K562 (cell line): ENCODE results near the gene KPRP. TPM values are rescaled to one million over a fixed set of nuclear protein-coding genes. Genes with fewer than 3 reads are reported as not detected.

Experiments used
- ATAC-seq: fragments of 200-7000 bp; cut with Tn5 transposase; 3 replicates; pipeline ENCODE4 v1.9.1; 2020; ENCODE audit warnings: moderate library complexity
- BruUV-seq: library from RNA; stranded (reverse); fragments of 400-500 nt; replicated peaks from 2 replicates; lab custom pipeline; 2021; lab: Mats Ljungman, UMichigan
- CTCF ChIA-PET: fragments of 300-600 bp; formaldehyde crosslinking; extraction: SDS; loops from one replicate; lab custom pipeline; 2021; ENCODE audit warnings: low intra/inter-chr PET ratio; lab: Yijun Ruan, JAX
- POLR2A ChIA-PET: fragments of 300-600, 350-650 bp; sonication (Branson Sonifier 250); formaldehyde crosslinking; extraction: SDS; loops from one replicate; lab custom pipeline; 2021; ENCODE audit warnings: antibody characterized with exemption, inconsistent platforms; lab: Yijun Ruan, JAX
- DNase-seq, 4 experiments: peaks; one replicate each; pipeline versions ENCODE4 v3.0.0 to v3.0.0-alpha.2; 2011 to 2018; ENCODE audit warnings: low spot score in 3 of 4, mixed read lengths in 3 of 4; ENCODE audit errors: extremely low read depth in 1 of 4
- FAIRE-seq: peaks from 2 replicates; lab custom pipeline; 2011; peaks lifted over from hg19 to GRCh38; lab: Jason Lieb, UNC
- H2AFZ ChIP-seq: 2 replicates; pipeline ENCODE4 v1.6.0; 2011; ENCODE audit warnings: low read depth, low read length, control low read depth, inconsistent platforms
- H3K27ac ChIP-seq: fragments of 200-600 bp; 3 replicates; pipeline ENCODE4 v1.8.0; 2011; ENCODE audit warnings: low read depth, mild to moderate bottlenecking, control low read depth, inconsistent platforms, low read length, moderate library complexity, mixed read lengths; ENCODE audit errors: extremely low read depth
- H3K27me3 ChIP-seq, 2 experiments: fragments of 300-600 bp in 1 of 2; 2 replicates in 1 of 2; 3 replicates in 1 of 2; pipeline versions ENCODE4 v1.6.0 to v1.8.0; 2011; ENCODE audit warnings: inconsistent platforms in 2 of 2, low read length in 2 of 2, mild to moderate bottlenecking in 1 of 2, mixed read lengths in 1 of 2, moderate library complexity in 1 of 2; ENCODE audit not compliant: control insufficient read depth in 2 of 2, insufficient read depth in 2 of 2
- H3K36me3 ChIP-seq: fragments of 300-600 bp; 3 replicates; pipeline ENCODE4 v1.8.0; 2011; ENCODE audit warnings: mild to moderate bottlenecking, low read length, inconsistent platforms; ENCODE audit not compliant: control insufficient read depth, insufficient read depth
- H3K4me1 ChIP-seq, 2 experiments: fragments of 200-600 bp in 1 of 2; replicated peaks in 1 of 2; 2 replicates in 1 of 2; 3 replicates in 1 of 2; pipeline versions ENCODE4 v1.5.1 to v1.8.0; 2011; ENCODE audit warnings: inconsistent platforms in 2 of 2, low read length in 2 of 2, mild to moderate bottlenecking in 1 of 2, mixed read lengths in 1 of 2, moderate library complexity in 1 of 2; ENCODE audit not compliant: control insufficient read depth in 2 of 2, insufficient read depth in 2 of 2
- H3K4me2 ChIP-seq: 2 replicates; pipeline ENCODE4 v1.6.1; 2011; ENCODE audit warnings: low read length, control low read depth, inconsistent platforms, mixed read lengths; ENCODE audit not compliant: insufficient read depth
- H3K4me3 ChIP-seq: fragments of 200-600 bp; sonication (generic), shearing (Covaris generic); 2 replicates; pipeline ENCODE4 v1.5.1; 2016; ENCODE audit warnings: control low read depth, inconsistent platforms
- H3K79me2 ChIP-seq: fragments of 200-600 bp; 3 replicates; pipeline ENCODE4 v1.8.0; 2011; ENCODE audit warnings: low read length, inconsistent platforms; ENCODE audit not compliant: control insufficient read depth, insufficient read depth
- H3K9ac ChIP-seq, 2 experiments: 2 replicates each; pipeline versions ENCODE4 v1.6.0 to v1.6.1; 2011; ENCODE audit warnings: low read depth in 2 of 2, low read length in 2 of 2, control low read depth in 1 of 2, inconsistent platforms in 1 of 2, mild to moderate bottlenecking in 1 of 2, mixed read lengths in 1 of 2; ENCODE audit not compliant: insufficient read depth in 1 of 2
- H3K9me1 ChIP-seq: one replicate; pipeline ENCODE4 v1.6.0; 2011; ENCODE audit warnings: inconsistent platforms, mild to moderate bottlenecking, low read length, moderate library complexity; ENCODE audit not compliant: control insufficient read depth, insufficient read depth
- H3K9me3 ChIP-seq: replicated peaks from 2 replicates; pipeline ENCODE4 v1.5.1; 2011; ENCODE audit warnings: low read depth, low read length, inconsistent platforms; ENCODE audit not compliant: control insufficient read depth, insufficient read depth
- H4K20me1 ChIP-seq: replicated peaks from 2 replicates; pipeline ENCODE4 v1.6.1; 2011; ENCODE audit warnings: low read length, inconsistent platforms, mixed read lengths; ENCODE audit not compliant: control insufficient read depth, insufficient read depth
- GATA2 ChIP-seq: sonication (generic); formaldehyde crosslinking; IDR thresholded peaks from 2 replicates; pipeline ENCODE4 v1.4.0; 2020; ENCODE audit warnings: mild to moderate bottlenecking, missing genetic modification reagents
- GATAD2A ChIP-seq: fragments of 450-650 bp; IDR thresholded peaks from 2 replicates; pipeline ENCODE4 v1.6.1; 2017
- HMG20B ChIP-seq: fragments of 250-450 bp; sonication (Bioruptor Pico); IDR thresholded peaks from 2 replicates; pipeline ENCODE4 v1.5.0; 2021; ENCODE audit warnings: mild to moderate bottlenecking
- MYC ChIP-seq, 2 experiments: fragments of 250-450 bp in 1 of 2; sonication (Bioruptor Pico) in 1 of 2; IDR thresholded peaks; 2 replicates each; pipeline versions ENCODE4 v1.5.1 to v1.6.1; 2012 to 2021; ENCODE audit warnings: low read depth in 2 of 2, borderline replicate concordance in 1 of 2, improper control_type of control experiment in 1 of 2, low read length in 1 of 2, mild to moderate bottlenecking in 1 of 2, moderate library complexity in 1 of 2
- NFE2 ChIP-seq: IDR thresholded peaks from 2 replicates; pipeline ENCODE4 v1.6.1; 2014; ENCODE audit warnings: antibody characterized with exemption, low read depth
- SRSF9 ChIP-seq: fragments of 200-400 bp; formaldehyde crosslinking; IDR thresholded peaks from 2 replicates; pipeline ENCODE4 v1.6.1; 2017; ENCODE audit warnings: low read depth, low read length, borderline replicate concordance
- WGBS: fragments of 100-300 bp; shearing (Covaris generic); methylation state at CpG from one replicate; pipeline ENCODE4 v1.1.6; 2016; ENCODE audit warnings: low coverage, mixed read lengths; ENCODE audit not compliant: insufficient coverage; ENCODE audit errors: missing lambda C conversion rate; 5-methylcytosine and 5-hydroxymethylcytosine counted together
- in situ Hi-C: fragments of 300-500 bp; cut with MboI; formaldehyde crosslinking; loops from 4 replicates; pipeline ENCODE4 v1.15.0; 2018; ENCODE audit warnings: inconsistent platforms, mixed read lengths
- intact Hi-C: fragments of 100-400 bp; cut with micrococcal nuclease; formaldehyde crosslinking; loops from 2 replicates; pipeline ENCODE4 v1.14.2; 2022
- polyA plus RNA-seq, 8 experiments: library from polyadenylated mRNA; depleted of rRNA in 4 of 8; stranded (reverse) in 5 of 8; unstranded in 3 of 8; fragments of >200 nt; fragmentation: Nextera tagmentation in 2 of 8; fragmentation: Illumina TruSeq in 1 of 8; extraction: Ambion mirVana in 2 of 8; extraction: Trizol in 1 of 8; gene quantifications; 2 replicates each; pipeline versions ENCODE4 v1.2.1 to v1.2.3, GENCODE V29; 2011 to 2014; ENCODE audit warnings: inconsistent platforms in 1 of 8, missing spikeins in 1 of 8
- total RNA-seq, 7 experiments: library from RNA; depleted of rRNA in 6 of 7; stranded (reverse); fragments of >200 nt in 6 of 7; fragmentation: Illumina TruSeq in 2 of 7; extraction: Trizol in 2 of 7; gene quantifications; 2 replicates each; pipeline versions ENCODE4 v1.2.1 to v1.2.3, GENCODE V29; 2011 to 2021; ENCODE audit warnings: low replicate concordance in 1 of 7
- TF ChIP-seq, protein P1 (sequence below): fragments of 250-450 bp; sonication (Bioruptor Pico); IDR thresholded peaks from 2 replicates; pipeline ENCODE4 v1.4.0; 2020; ENCODE audit warnings: mild to moderate bottlenecking, moderate library complexity, borderline replicate concordance
- TF ChIP-seq, protein P2 (sequence below), 3 experiments: fragments of 200-800 bp in 1 of 3; fragments of 250-450 bp in 1 of 3; fragments of 450-650 bp in 1 of 3; sonication (Bioruptor Pico) in 1 of 3; sonication (Bioruptor generic) in 1 of 3; formaldehyde crosslinking in 1 of 3; IDR thresholded peaks; 2 replicates each; pipeline versions ENCODE4 v1.6.1 to v1.8.0; 2016 to 2022; ENCODE audit warnings: mild to moderate bottlenecking in 2 of 3, missing genetic modification characterization in 2 of 3, missing compliant biosample characterization in 1 of 3, moderate library complexity in 1 of 3

The KPRP gene
- total and polyA plus RNA-seq, 9 of the 15 experiments (the other 6 are each of a cell fraction or from before 2014, with no cell fraction given): not detected

DNA sequence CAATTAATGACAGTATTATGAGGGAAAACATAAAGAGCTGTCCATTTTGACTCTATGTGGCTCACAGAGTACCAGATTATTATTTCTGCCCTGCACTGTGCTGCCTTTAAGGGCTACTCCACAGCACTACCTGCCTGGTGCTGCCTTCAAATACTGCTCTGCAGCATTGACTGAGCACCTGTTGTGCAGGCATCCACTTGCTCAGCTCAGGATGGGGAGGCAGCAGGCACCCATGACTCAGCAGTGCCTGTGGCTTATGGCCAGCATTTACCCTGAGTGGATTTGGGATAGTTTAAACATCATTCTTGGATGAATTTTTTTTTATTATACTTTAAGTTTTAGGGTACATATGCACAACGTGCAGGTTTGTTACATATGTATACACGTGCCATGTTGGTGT is 953 bp upstream of the KPRP start:
- FAIRE-seq (no peak), ATAC-seq (no peak), DNase-seq (no peak)
- Histone ChIP-seq H3K36me3 (no peaks in the 10 kb centered on the region), H3K4me3 (no peak overlapping the region), H3K79me2 (no peaks in the 10 kb centered on the region), H2AFZ (no peak overlapping the region), H3K4me2 (no peak overlapping the region), H3K9ac (no peak overlapping the region), H3K27me3 (peaks cover 0 to 19% of the 10 kb centered on the region in 2 experiments; a peak in 2 of 5 replicates), H4K20me1 (peaks cover 3% of the 10 kb centered on the region; the same call in 1 of the 2 replicates), H3K9me3 (no peaks in the 10 kb centered on the region), H3K27ac (no peak overlapping the region), H3K9me1 (no peaks in the 10 kb centered on the region), H3K4me1 (no peaks in the 10 kb centered on the region; a peak in 1 of 5 replicates)
- in situ Hi-C loops: no loop called here
- no peak for TF ChIP-seq SRSF9
- no peak for TF ChIP-seq HMG20B (CRISPR knock-in tag)
- no peak for TF ChIP-seq MYC (IDR thresholded peaks at IDR 0.05; ENCODE audit: low read depth, low read length)
- TF ChIP-seq MYC (CRISPR knock-in tag; IDR thresholded peaks at IDR 0.05; ENCODE audit: borderline replicate concordance, low read depth): no peak
- TF ChIP-seq NFE2: 0 out of 2 replicates have a peak, but pooled peaks have one; percentile 13
- TF ChIP-seq GATAD2A: no peak
- TF ChIP-seq, protein P1, sequence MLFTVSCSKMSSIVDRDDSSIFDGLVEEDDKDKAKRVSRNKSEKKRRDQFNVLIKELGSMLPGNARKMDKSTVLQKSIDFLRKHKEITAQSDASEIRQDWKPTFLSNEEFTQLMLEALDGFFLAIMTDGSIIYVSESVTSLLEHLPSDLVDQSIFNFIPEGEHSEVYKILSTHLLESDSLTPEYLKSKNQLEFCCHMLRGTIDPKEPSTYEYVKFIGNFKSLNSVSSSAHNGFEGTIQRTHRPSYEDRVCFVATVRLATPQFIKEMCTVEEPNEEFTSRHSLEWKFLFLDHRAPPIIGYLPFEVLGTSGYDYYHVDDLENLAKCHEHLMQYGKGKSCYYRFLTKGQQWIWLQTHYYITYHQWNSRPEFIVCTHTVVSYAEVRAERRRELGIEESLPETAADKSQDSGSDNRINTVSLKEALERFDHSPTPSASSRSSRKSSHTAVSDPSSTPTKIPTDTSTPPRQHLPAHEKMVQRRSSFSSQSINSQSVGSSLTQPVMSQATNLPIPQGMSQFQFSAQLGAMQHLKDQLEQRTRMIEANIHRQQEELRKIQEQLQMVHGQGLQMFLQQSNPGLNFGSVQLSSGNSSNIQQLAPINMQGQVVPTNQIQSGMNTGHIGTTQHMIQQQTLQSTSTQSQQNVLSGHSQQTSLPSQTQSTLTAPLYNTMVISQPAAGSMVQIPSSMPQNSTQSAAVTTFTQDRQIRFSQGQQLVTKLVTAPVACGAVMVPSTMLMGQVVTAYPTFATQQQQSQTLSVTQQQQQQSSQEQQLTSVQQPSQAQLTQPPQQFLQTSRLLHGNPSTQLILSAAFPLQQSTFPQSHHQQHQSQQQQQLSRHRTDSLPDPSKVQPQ (CRISPR knock-in tag): no peak
- TF ChIP-seq, protein P2, sequence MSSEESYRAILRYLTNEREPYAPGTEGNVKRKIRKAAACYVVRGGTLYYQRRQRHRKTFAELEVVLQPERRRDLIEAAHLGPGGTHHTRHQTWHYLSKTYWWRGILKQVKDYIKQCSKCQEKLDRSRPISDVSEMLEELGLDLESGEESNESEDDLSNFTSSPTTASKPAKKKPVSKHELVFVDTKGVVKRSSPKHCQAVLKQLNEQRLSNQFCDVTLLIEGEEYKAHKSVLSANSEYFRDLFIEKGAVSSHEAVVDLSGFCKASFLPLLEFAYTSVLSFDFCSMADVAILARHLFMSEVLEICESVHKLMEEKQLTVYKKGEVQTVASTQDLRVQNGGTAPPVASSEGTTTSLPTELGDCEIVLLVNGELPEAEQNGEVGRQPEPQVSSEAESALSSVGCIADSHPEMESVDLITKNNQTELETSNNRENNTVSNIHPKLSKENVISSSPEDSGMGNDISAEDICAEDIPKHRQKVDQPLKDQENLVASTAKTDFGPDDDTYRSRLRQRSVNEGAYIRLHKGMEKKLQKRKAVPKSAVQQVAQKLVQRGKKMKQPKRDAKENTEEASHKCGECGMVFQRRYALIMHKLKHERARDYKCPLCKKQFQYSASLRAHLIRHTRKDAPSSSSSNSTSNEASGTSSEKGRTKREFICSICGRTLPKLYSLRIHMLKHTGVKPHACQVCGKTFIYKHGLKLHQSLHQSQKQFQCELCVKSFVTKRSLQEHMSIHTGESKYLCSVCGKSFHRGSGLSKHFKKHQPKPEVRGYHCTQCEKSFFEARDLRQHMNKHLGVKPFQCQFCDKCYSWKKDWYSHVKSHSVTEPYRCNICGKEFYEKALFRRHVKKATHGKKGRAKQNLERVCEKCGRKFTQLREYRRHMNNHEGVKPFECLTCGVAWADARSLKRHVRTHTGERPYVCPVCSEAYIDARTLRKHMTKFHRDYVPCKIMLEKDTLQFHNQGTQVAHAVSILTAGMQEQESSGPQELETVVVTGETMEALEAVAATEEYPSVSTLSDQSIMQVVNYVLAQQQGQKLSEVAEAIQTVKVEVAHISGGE (CRISPR knock-in tag; IDR thresholded peaks at IDR 0.05): no peak
- no peak for TF ChIP-seq GATA2 (CRISPR knock-in tag)
- CTCF ChIA-PET: no interaction called here
- WGBS: 0% methylated on average over 1 of the region's 2 CpGs
- BruUV-seq: no TSS peak
- POLR2A ChIA-PET: no interaction called here
- intact Hi-C loops: no loop called here
